ENCODE measurements around the gene MORN5.
A peak's percentile ranks its signal among the peaks of the same experiment; 100 is the strongest.

MORN5 gene

DNA sequence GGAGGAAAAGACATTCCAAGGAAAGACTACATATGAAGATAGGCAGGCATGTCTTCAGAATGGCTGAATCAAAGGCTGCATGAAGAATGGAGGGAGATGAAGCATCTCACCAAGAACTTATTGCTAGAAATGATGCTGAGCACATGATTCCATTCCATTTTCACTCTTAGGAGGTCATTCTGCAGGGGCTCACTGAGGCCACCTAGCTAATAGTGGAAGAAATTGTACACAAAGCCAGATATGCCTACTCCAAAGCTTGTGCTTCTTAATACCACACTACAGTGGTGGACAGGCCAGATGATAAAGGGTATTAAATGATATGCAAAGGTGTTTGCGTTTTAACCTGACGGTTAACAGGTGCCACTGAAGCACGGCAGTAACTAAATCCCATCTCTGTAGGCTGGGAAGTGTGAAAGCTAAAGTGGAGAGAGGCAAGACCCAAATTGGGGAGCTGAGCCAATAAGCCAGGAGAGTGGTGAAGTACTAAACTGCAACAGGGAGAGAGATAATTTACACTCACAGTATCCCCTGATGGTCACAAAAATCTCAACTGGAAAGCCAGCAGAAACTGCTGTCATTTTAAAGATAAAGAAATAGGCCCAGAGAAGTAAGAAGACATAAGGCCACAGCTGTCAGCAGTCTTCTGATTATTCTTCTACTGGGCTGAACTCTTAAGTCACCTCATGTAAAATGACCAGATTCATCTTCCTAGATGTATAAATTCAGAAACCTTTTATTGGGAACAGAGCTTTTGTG is 14.7 kb upstream of the MORN5 start:
- no peak for DNase-seq

DNA sequence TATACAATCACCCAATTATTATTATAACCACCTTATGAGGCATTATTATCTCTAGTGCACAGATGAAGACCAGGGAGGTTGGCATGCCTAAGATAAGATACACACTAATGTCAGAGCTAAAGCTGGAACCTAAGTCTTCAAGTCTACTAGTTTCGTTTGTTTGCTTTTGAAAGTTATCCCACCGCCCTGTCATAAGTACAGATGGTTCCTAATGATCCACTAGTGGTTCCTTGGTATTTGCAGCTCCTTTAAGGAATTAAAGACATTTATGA is 14.2 kb upstream of the MORN5 start:
- DNase-seq, result no peak

DNA sequence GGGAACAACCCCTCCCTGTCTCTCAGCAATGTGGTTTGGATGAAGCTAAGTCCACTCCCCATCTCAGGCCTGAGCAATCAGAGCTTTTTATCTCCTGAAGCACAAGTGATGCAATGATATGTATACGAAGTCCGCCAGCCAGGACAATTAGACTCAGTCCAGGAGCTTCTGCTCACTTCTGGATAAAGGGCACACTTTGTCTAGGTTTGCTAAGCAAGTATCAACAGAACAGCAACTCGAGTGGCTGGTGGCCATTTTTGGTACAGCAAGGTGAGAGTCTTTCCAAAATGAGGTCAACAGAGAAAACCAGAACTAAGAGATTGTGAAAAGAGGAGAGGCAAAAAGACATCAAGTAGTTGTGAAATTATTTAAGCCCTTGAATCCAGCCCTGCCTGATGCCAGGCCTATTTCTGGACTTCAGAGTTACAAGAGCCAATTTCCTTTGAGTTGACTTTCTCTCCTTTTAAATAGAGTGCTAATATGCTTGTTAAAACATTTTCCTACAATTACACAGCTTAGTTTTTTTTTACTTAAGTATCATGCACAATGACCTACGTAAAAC is 8.4 kb upstream of the MORN5 start:
- no peak for DNase-seq

DNA sequence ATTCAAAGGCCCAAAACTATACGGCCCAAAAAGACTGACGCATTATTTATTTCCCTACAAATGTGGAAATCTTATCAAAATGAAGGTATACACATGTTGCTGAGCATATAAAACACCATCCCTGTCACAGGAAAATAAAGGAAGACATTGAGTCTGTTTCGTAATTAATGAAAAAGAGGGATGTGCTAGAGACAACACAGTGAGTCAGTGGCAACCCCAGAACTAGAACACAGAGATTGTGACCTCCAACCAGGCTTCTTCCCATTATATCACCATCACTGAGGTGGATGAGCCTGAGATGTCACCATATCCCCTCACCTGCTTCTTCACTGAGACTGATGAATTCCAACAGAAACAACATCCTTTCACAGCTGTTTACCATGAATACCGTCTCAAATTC is 3.9 kb upstream of the MORN5 start:
- DNase-seq, result no peak

DNA sequence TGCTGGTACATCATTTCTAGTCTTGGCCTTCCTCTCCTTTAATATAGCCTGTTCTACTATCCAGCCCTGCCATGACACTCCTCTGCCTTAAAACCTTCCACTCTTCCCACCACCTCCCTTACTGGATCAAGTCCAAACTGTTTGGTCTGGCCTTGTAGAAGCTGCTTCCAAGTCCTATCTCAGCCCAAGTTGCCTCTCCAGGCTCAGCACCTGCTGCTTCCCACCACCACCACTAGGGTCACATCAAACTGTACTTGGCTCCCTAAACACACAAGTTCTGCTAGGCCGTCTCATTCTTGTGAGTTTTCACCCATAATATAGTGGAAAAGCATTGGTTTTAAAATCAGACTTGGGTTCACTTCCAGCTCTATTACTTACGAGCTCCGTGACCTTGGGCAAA is 1.5 kb upstream of the MORN5 start:
- DNase-seq, result peak; percentile 28

DNA sequence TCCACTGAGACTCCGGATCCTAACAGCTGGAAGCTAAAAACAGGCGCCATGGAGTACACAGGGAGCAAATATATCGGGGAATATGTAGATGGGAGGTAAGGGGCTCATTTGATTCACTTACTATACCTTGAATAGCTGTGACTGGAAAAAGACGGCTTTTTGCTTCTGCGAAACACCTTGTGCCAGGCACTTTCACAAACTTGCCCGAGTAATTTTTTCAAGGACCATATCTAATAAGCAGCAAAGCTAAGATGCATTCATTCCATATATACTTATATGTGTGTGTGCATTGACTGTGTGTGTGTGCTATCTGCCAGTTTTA is 178 bp downstream of the MORN5 start:
- DNase-seq, result no peak

DNA sequence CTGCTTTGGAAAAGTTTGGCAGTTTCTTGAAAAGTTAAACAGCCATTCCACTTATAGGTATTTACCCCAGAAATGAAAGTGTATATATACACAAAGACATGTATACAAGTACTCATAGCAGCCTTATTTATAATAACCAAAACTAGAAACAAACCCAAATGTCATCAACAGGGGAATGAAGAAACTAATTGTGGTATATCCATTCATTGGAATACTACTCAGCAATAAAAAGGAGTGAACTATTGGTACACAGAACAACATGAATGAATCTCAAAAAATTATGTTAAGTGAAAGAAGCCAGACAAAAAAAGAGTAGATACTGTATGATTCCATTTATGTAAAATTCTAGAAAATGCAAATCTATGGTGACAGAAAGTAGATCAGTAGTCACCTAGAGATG is 2.7 kb downstream of the MORN5 start:
- no peak for DNase-seq

DNA sequence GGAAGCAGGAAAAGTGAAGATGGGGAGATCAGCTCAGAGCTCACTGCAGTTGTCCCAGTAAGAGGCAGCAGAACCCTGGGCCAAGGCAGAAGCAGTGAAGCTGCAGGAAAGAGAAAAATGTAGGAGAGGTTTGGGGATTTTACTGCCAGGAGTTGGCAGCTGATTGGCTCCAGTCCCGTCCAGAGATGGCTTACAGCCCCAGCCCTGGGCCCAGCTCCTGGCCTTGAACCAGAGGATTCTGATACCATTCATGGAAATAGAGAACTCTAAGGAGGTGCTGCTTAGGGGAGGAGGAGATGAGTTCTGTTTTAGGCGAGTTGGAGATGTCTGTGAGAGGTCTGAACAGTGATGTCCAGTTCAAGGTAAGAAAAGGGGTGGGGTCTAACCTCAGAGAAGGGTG is 4.6 kb downstream of the MORN5 start:
- no peak for DNase-seq

DNA sequence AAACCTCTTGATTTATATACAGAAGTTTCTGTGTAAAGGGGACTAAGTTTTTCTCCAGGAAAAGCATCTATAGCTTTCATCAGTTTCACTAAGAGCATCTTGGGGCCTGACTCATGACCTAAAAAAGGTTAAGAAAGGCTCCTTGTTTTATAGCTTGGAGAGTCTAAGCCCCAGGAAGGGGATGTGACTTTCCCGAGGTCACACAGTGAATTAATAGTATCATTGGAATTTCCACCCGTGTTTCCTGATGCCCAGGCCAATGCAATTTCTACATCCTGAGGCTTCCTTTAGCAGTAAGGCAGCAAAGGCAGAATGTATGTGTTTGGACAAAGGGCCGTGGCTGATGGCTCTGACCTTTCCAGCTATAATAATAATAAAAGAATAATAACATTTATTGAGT is 8.6 kb downstream of the MORN5 start:
- DNase-seq, result peak; percentile 16

DNA sequence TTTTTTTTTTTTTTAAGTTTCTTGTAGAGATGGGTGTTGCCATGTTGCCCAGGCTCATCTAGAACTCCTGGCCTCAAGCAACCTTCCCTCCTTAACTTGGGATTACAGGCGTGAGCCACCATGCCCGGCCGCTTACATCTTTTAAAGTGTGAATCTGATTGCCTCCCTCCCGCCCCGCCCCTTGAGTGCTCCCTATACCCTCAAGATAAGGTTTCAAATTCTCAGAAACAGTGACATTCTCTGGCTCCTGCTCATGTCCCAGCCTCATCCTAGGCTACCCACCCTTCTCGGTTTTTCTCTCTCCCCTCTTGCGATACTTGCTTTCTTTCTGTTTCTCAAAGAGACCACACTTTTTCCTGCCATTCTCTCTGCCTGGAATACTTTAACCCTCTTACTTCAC is 12.4 kb downstream of the MORN5 start:
- no peak for DNase-seq

DNA sequence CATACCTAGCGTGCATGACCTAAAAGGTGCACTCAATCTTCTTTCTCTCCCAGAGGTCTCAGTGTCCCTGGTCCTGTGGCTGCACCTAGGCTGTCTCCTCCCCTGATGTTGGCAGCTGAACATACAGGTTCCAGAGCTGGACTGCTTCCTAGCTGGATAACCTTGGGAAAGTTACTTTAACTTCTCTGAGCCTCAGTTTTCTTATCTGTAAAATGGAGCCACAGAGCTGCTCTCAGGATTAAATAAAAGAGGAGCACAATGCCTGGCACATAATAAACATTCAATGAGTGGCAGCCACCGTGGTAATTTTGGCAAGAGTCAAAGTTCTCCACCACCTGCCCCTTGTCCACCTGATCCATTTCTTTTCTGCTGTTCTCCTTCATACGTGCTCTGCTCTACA is 14.0 kb downstream of the MORN5 start:
- DNase-seq, result no peak

DNA sequence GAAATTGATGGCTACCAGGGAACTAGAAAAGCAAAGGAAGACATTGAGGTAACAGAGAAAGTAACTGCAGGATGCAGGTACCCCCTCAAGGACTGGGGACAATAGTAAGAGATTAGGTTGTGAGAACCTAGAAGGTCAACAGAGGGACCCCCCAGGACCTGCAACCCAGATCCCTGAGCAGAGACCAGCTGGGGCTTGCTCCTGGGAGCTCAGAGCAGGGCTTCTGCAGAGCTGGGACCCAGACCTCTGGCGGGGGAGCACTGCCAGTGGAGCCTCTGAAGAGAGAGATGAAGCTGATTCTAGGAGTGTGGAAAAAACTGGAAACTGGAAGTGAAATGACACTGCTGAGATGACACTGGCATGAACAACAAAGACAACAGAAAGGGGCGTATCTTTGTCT is 17.2 kb downstream of the MORN5 start:
- no peak for DNase-seq

DNA sequence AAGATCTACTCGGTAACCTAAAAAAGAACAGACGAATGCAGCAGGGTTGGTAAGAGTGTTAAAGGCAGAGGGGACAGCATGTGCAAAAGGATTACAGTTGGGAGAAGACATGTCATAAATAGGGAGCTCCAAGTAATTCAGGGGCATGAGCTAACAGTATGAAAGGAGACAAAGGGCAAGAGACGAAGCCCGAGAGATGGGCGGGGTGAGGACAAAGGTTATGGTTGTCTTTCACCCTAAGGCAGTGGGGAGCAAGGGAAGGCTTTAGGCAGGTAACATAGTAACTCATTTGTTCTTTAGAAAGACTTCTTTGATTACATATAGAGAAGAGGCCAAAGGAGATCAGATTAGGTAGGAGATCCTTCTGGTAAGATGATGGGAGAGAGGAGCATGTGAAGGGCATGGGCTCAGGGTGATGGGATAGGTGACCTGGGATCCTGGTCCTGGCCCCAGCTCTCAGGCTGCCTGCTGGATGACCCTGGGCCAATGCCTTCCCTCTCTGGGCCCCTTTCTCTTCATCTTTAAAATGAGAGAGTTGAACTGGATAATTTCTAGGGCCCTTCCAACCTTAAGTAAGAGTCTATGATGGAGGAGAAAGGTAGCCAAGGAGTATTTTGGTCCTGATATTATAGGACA is 19.5 kb downstream of the MORN5 start:
- no peak for DNase-seq

DNA sequence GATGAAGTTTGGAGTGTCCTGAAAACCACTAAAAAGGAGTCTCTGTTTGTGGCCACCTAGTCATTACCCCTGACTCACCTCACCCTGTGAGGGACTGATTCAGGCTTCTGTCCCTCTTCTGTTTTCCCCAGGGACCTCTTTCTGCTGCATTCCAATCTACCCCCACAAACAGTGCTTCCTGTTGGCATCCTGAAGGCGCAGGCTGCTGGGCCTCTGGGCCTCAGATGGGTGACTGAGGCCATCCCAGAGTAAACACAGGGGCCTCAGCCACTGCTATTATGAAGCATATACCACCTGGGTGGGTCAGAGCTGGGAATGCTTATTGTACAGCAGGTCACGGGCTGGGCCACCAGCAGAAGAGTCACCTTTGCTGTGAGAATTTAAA is 20.0 kb downstream of the MORN5 start:
- no peak for DNase-seq

DNA sequence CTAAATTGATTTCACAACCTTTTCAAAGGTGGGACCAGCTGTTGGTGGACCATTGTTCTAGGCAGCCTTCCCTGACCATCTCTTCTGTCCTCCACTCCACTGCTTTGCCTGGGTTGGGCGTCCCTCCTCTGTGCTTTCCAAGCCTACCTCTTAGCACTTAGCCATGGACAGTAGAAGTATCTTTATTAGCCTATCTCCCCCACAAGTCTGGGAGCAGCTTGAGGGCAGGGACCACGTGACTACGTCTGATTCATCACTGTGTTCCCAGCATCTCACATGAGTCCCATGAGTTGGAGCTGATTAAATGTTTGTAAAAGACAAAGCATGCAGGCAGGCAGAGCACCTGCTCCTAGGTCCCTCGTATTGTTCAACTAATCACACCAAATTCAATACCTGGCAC is 20.9 kb downstream of the MORN5 start:
- DNase-seq, result peak; percentile 51

DNA sequence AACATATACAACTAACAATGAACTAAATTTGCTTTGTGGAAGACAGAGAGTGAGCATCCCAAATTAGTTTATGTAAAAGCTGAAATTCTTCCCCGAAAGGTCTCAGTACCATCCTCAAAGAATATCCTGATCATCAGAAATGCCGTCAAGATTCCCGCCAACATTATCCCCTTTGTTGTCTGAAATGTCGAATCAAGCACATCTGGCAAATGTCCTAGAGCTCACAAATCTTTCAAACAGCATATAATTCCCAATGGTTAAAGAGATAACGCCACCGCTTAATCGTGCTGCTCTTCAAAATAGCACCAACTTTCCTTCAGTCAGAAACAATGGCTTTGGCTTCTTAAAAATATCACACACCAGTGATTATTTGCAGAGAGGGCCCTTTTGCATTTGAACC is 23.8 kb downstream of the MORN5 start:
- no peak for DNase-seq

DNA sequence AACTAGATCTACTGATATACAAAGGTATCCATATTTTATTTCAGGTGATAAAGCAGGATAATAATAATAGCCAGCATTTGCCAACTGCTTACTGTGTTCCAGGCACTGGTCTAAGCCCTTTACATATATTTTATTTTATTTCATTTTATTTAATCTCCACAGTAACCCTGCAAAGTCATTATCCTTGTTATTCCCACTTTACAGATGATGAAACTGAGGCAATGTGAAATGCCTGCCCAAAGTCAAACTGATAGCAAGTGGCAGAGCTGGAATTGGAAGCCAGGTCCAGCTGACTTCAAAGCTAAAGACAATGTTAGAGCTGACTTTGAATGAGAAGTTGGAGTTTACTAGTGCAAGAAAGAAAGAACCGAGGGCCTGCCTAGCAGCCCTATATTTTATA is 24.8 kb downstream of the MORN5 start:
- no peak for DNase-seq

DNA sequence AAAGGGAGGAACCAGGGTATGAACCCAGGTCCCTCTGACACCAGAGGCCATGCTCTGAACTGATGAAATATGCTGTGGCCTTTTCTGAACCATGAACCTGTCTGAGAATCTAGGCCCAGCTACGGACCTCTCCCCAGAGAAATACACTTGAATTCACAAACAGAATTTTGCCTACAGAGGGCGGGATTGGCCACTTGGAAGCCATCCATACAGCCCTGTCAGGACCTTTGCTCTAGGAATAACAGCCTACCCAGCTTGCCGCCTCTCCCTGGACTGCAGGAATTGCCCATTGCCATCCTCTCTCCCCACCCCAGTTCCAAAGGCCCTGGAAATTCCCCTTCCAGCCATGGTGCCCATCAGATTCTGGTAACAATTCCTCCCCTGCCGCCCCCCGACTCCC is 26.6 kb downstream of the MORN5 start:
- no peak for DNase-seq

DNA sequence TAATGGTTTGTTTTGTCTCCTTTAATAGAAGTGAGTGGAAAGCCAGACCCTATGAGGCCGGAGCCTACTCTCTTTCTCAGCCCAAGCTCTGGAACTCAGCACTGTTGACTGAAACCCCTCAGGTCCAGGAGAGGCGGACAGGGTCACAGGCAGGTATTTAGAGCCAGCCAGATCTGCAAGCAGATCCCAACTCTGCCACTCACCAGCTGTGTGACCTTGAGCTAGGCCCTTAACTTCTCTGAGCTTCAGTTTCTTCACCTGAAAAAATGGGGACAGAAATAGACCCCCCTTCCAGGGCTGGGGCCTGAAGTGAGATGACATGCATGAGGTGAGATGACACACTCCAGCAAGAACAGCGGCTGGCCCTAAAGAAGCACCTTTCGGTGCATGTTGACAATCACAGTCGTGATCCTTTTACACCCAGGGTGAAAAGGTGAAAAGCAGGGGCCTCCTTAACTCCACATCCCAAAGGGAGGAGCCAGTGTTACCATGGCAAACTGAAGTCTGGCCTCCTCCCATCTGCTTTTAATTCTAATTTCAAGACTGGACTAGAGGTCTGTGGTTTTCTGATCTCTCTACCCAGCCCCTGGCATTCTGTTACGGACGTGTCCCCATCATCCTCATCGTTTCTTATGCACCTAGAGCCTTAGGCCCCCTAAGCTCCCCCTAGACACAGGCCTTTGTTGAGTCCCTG is 27.2 kb downstream of the MORN5 start:
- DNase-seq, result no peak

DNA sequence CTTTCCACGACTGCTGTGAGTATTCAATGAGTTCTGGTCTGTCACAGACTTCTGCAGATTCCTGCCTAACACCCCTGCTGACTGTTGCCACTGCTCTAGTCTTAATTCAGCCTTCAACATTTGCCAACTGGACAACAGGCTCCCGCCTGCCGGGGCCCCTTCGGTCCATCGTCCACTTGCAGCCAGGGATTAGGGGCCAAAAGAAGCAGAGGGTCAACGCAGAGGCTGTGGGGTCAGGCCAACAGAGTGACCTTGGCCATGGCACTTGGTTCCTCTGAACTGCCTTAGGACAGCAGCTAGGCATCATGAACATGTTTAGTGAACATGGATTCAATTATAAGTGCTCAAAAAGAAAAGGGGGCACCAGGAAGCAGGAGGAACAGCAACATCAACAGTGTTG is 28.7 kb downstream of the MORN5 start:
- no peak for DNase-seq

DNA sequence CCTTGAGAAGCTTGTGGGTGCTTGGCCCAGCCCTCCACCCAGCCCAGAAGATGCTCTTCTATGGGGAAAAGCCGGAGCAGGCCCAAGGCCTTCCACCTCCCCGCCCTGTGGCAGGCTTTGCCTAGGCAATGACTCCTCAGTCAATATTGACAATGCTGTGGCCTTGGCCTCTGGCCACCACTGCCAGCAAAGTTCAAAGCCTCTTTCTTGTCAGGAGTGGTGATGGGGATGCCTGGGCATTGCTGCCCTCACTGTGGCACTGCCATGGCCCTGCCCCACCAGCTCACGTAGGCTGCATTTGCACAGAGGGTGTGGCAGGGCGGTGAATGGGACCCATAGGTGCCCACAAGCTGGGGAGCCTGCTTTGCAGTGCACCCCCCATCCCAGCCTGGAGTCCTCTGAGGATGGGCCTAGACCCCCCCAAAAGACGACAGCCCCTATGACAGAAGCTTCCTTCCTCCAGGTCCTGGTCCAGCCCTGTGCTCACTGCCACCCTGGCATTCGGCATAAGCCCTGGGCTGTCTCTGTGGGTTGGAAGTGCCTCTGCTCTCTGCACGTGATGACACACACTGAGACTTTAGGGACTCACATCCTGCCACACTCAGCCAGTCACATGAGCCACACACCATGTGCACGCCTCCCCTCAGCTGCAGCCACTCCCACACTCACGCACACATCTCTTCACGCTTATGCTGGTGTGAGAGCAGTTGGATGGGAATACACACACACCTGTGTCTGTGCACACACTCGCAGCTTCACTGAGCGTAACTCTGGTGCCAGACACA is 31.1 kb downstream of the MORN5 start:
- DNase-seq, result peak; percentile 21

DNA sequence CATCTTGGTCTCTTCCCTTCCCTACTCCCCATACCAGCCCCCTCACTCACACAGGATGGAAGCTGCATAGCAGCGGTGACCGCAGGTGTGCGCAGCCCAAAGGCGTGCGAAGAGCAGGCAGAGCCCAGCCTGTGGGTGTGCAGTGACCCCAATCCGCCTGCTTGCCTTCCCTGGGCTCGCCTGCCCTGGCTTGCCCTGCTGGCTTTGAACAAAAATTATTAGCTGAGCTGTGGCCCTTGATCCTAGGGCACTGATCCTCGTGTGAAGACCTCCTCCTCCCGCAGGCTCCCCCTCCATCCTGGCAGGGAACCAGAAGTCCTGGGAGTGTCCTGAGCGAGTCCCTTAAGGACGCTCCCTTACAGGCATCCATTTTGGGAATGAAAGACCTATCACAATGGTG is 31.9 kb downstream of the MORN5 start:
- no peak for DNase-seq

DNA sequence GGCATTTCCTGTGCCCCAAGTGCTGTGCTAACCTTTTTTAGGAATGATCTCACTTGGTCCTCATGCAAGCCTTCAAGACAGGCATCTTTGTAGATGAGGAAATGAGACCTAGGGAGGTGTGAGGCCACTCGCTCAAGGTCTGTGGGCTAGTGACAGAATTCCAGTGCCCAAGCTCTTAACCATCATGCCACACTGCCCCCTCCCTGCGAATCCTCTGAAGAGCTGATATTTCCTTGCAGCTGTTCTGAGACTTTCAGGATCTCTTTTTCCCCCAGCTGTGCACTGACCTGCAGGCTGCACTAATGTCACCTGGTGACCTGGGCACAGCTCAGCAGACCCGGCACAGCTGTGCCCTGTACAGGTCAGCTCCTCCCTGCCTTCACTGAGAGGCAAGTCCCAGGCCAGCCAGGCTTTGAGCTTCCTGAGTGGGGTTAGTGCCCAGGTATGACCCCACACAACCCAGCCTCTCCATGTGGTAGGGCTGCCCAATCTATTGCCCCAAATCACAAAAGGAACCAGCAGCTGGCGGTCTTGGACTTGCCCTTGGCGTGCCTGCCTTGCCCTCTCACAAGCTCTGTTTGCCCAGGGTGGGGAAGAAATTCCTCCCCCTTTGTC is 32.7 kb downstream of the MORN5 start:
- no peak for DNase-seq

All from fibroblast of skin of abdomen (primary cell).